Osteoblast (primary cell): Measurements from ENCODE around the gene CAB39L. TPM values are rescaled to one million over a fixed set of nuclear protein-coding genes. Genes with fewer than 3 reads are reported as not detected.
"Not testable (repeated sequence)": the region's sequence is repeated elsewhere in the genome, so short reads cannot be mapped to it uniquely, and the experiment has no call there.

Experiments used
- DNase-seq: peaks from one replicate; pipeline ENCODE4 v3.0.0; 2011; ENCODE audit warnings: low spot score, mixed read lengths; ENCODE audit not compliant: insufficient read length; ENCODE audit errors: missing footprints
- H2AFZ ChIP-seq: 2 replicates; pipeline ENCODE4 v1.6.0; 2011; ENCODE audit warnings: mild to moderate bottlenecking, low read length
- H3K27ac ChIP-seq: 2 replicates; pipeline ENCODE4 v1.5.1; 2011; ENCODE audit warnings: mild to moderate bottlenecking, low read depth, low read length, moderate library complexity
- H3K27me3 ChIP-seq: 2 replicates; pipeline ENCODE4 v1.6.0; 2012; ENCODE audit warnings: mild to moderate bottlenecking, control low read depth, inconsistent platforms, low read length, moderate library complexity; ENCODE audit not compliant: insufficient read depth
- H3K36me3 ChIP-seq: 2 replicates; pipeline ENCODE4 v1.5.1; 2011; ENCODE audit warnings: mild to moderate bottlenecking, low read length, control low read depth, moderate library complexity; ENCODE audit not compliant: insufficient read depth
- H3K4me1 ChIP-seq: 2 replicates; pipeline ENCODE4 v1.5.1; 2011; ENCODE audit warnings: mild to moderate bottlenecking, low read length, control low read depth, moderate library complexity; ENCODE audit not compliant: insufficient read depth
- H3K4me2 ChIP-seq: 2 replicates; pipeline ENCODE4 v1.6.0; 2011; ENCODE audit warnings: mild to moderate bottlenecking, low read length; ENCODE audit not compliant: insufficient read depth
- H3K4me3 ChIP-seq: fragments of 200-600 bp; sonication (generic); 3 replicates; pipeline ENCODE4 v1.5.1; 2012; ENCODE audit warnings: mild to moderate bottlenecking, low read length, inconsistent platforms; ENCODE audit not compliant: insufficient read depth
- H3K79me2 ChIP-seq: 2 replicates; pipeline ENCODE4 v1.6.0; 2012; ENCODE audit warnings: mild to moderate bottlenecking, low read length, control low read depth, inconsistent platforms; ENCODE audit not compliant: insufficient read depth
- H3K9me3 ChIP-seq: 2 replicates; pipeline ENCODE4 v1.5.1; 2011; ENCODE audit warnings: low read depth, low read length, control low read depth
- H4K20me1 ChIP-seq: 2 replicates; pipeline ENCODE4 v1.6.0; 2012; ENCODE audit warnings: mild to moderate bottlenecking, low read length, control low read depth; ENCODE audit not compliant: insufficient read depth
- CTCF ChIP-seq: IDR thresholded peaks from 2 replicates; pipeline ENCODE4 v1.5.1; 2011; ENCODE audit warnings: mild to moderate bottlenecking, low read depth, low read length, moderate library complexity; ENCODE audit errors: extremely low read depth
- total RNA-seq: library from RNA; depleted of rRNA; stranded (reverse); fragments of >200 nt; gene quantifications from 2 replicates; pipeline ENCODE4 v1.2.3, GENCODE V29; 2012

Gene CAB39L
- total RNA-seq, 1 donor = 12.3 TPM

GRCh38 chr13:49336655-49337054 is 107.2 kb downstream of the CAB39L start:
- H2AFZ ChIP-seq = no peak overlapping the region
- H3K4me3 ChIP-seq = no peak overlapping the region
- H3K36me3 ChIP-seq = no peaks in the 10 kb centered on the region
- no peaks in the 10 kb centered on the region for H3K9me3 ChIP-seq
- DNase-seq = no peak
- H3K27me3 ChIP-seq = no peaks in the 10 kb centered on the region
- H3K79me2 ChIP-seq = no peaks in the 10 kb centered on the region
- no peaks in the 10 kb centered on the region for H3K4me1 ChIP-seq
- H3K27ac ChIP-seq = no peak overlapping the region
- H4K20me1 ChIP-seq = no peaks in the 10 kb centered on the region
- H3K4me2 ChIP-seq = no peak overlapping the region
- no peak for TF ChIP-seq CTCF

GRCh38 chr13:49330546-49330864 is 113.4 kb downstream of the CAB39L start:
- H2AFZ ChIP-seq = no peak overlapping the region
- TF ChIP-seq CTCF = no peak
- H3K9me3 ChIP-seq = no peaks in the 10 kb centered on the region
- H3K36me3 ChIP-seq = no peaks in the 10 kb centered on the region
- no peak overlapping the region for H3K4me3 ChIP-seq
- no peak for DNase-seq
- H3K27me3 ChIP-seq = no peaks in the 10 kb centered on the region
- H3K4me1 ChIP-seq = no peaks in the 10 kb centered on the region
- H3K27ac ChIP-seq = no peak overlapping the region
- H4K20me1 ChIP-seq = no peaks in the 10 kb centered on the region
- H3K79me2 ChIP-seq = no peaks in the 10 kb centered on the region
- no peak overlapping the region for H3K4me2 ChIP-seq

GRCh38 chr13:49329831-49330545 is 113.9 kb downstream of the CAB39L start:
- no peak for TF ChIP-seq CTCF
- H3K4me1 ChIP-seq = no peaks in the 10 kb centered on the region

GRCh38 chr13:49327145-49327544 is 116.7 kb downstream of the CAB39L start:
- H3K9me3 ChIP-seq, H3K27me3 ChIP-seq, H3K79me2 ChIP-seq, H4K20me1 ChIP-seq, H3K4me3 ChIP-seq, H2AFZ ChIP-seq, H3K36me3 ChIP-seq, H3K4me2 ChIP-seq, H3K27ac ChIP-seq, H3K4me1 ChIP-seq, DNase-seq: not testable (repeated sequence)

More at GRCh38 chr13:49329831-49330545, 113.9 kb downstream of the CAB39L start:
- H2AFZ ChIP-seq = no peak overlapping the region
- H3K4me2 ChIP-seq = no peak overlapping the region
- H4K20me1 ChIP-seq = no peaks in the 10 kb centered on the region
- H3K36me3 ChIP-seq = no peaks in the 10 kb centered on the region
- no peak for DNase-seq
- H3K4me3 ChIP-seq = no peak overlapping the region
- H3K9me3 ChIP-seq = no peaks in the 10 kb centered on the region
- no peaks in the 10 kb centered on the region for H3K79me2 ChIP-seq
- no peak overlapping the region for H3K27ac ChIP-seq
- H3K27me3 ChIP-seq = no peaks in the 10 kb centered on the region
